ENCODE results near the gene BANF1.
"Not testable (repeated sequence)": the region's sequence is repeated elsewhere in the genome, so short reads cannot be mapped to it uniquely, and the experiment has no call there.

Gene BANF1

DNA sequence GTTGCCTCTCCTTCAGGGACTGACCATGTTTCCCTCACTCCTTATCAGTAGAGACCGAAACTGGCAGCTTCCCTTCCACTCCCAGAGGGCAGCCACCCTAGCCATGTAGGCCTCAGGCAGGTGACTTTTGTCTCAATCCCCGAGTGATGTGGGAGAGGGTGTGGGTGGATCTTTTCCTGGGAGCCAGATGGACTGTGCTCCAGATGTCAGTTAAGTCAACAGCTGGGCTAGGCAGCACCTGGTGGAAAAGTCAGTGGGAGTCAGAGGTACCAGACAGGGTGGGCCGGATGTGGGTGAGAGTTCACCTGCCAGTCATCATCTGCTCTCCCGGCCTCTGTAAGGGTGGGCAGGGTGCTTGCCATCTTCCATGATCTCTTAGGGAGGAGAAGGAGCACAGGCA lies 1.9 kb downstream of the BANF1 start:
- no peak for TF ChIP-seq TAF1 (IDR thresholded peaks at IDR 0.05; ENCODE audit: borderline replicate concordance, low read depth, low read length)
- TF ChIP-seq POLR2AphosphoS5 (IDR thresholded peaks at IDR 0.05; ENCODE audit: low read depth, low read length) = no peak
- TF ChIP-seq POLR2A (IDR thresholded peaks at IDR 0.05; ENCODE audit: low read depth, low read length) = no peak
- no peak for DNase-seq (ENCODE audit: insufficient read length)
- FAIRE-seq = no peak

DNA sequence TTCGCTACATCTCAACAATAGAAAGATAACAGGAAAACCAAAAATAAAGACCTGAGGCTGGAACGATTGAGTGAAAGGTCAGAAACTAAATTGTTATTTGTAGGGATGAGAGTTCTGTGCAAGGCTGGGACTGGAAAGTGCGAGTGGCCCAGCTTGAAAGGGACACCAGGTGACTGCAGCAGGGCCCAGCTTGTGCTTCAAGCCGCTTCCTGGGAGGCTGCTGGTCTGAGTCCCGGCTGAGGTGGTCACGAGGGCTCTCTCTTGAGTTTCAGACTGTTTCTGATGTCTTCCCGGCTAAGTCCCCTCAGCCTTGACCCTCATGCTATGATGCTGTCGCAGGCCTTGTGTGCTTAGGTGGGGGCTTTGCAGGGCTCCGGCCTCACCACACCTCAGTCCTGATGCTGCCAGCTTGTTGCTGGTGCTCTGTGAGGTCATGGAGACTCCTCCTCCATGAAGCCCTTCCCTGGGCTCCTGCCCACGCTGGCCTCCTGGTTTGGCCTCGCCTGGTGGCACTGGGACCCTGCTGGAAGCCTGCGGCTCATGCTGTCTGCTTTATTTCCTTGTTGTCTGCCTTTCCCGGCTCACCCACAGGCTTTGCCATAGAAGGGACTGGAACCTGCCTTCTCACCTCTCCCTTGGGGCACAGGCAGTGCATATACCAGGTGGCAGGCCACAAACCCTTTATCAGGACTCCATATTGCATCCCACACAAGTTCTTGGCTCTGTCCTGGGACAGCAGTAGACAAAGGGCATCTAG lies 4.0 kb downstream of the BANF1 start:
- DNase-seq (ENCODE audit: insufficient read length) = no peak
- TF ChIP-seq POLR2AphosphoS5 (IDR thresholded peaks at IDR 0.05; ENCODE audit: low read depth, low read length) (no peak; the same call in 1 of the 2 replicates), POLR2A (IDR thresholded peaks at IDR 0.05; ENCODE audit: low read depth, low read length) (0 out of 2 replicates have a peak, but pooled peaks have one; percentile 9)
- no peak for FAIRE-seq

GRCh38 chr11:66006891-66007176 lies 4.5 kb downstream of the BANF1 start:
- DNase-seq (ENCODE audit: insufficient read length) (no peak), FAIRE-seq (no peak)
- TF ChIP-seq TAF1 (IDR thresholded peaks at IDR 0.05; ENCODE audit: borderline replicate concordance, low read depth, low read length) = no peak
- no peak for TF ChIP-seq POLR2AphosphoS5 (IDR thresholded peaks at IDR 0.05; ENCODE audit: low read depth, low read length)
- TF ChIP-seq POLR2A (IDR thresholded peaks at IDR 0.05; ENCODE audit: low read depth, low read length) = no peak

GRCh38 chr11:66007201-66007634 lies 4.9 kb downstream of the BANF1 start:
- FAIRE-seq (no peak), DNase-seq (ENCODE audit: insufficient read length) (no peak)
- TF ChIP-seq TAF1 (IDR thresholded peaks at IDR 0.05; ENCODE audit: borderline replicate concordance, low read depth, low read length) (no peak), POLR2A (IDR thresholded peaks at IDR 0.05; ENCODE audit: low read depth, low read length) (no peak), POLR2AphosphoS5 (IDR thresholded peaks at IDR 0.05; ENCODE audit: low read depth, low read length) (no peak)

DNA sequence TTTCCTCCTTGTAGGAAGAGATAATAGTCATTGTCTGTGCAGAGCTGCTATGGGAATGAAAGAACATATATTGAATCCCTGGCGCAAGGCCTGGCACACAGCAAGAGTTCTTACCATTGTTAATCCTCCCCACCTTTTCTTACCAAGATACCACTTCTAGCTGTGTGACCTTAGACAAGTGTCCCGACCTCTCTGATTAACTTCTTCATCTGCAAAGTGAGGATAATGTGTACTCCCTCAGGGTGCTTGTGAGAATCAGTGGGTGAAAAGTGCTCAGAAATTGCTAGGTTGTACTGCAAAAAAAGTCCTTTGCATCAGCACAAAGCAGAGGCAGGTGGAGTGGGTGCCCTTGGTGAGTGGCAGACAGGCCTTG lies 5.8 kb downstream of the BANF1 start:
- DNase-seq (ENCODE audit: insufficient read length) (no peak), FAIRE-seq (no peak)
- TF ChIP-seq POLR2AphosphoS5 (IDR thresholded peaks at IDR 0.05; ENCODE audit: low read depth, low read length) (no peak), POLR2A (IDR thresholded peaks at IDR 0.05; ENCODE audit: low read depth, low read length) (no peak), TAF1 (IDR thresholded peaks at IDR 0.05; ENCODE audit: borderline replicate concordance, low read depth, low read length) (no peak)

- DNase-seq (ENCODE audit: insufficient read length) (no peak), FAIRE-seq (no peak)
- TF ChIP-seq POLR2A (IDR thresholded peaks at IDR 0.05; ENCODE audit: low read depth, low read length) (no peak), TAF1 (IDR thresholded peaks at IDR 0.05; ENCODE audit: borderline replicate concordance, low read depth, low read length) (no peak), POLR2AphosphoS5 (IDR thresholded peaks at IDR 0.05; ENCODE audit: low read depth, low read length) (no peak)
Measured at GRCh38 chr11:66008468-66009101, 6.3 kb downstream of the BANF1 start.

DNA sequence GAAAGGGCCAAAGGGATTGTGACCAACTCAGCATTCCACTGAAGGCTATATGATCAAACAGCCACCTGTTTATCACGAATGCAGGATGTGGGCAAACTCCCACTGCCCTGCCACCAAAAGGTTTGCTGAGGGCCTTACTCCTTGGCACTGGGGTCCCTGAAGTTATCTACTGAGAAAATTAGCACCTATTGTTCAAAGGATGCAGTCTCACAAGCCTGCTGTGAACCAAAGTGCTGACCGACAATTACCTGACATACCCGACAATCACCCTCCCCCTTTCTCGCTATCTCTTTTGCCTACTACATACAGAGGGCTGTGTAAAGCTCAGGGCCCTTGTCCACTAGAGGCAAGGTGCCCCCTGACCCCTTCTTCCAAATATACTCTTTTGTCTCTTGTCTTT lies 7.7 kb downstream of the BANF1 start:
- FAIRE-seq; DNase-seq (ENCODE audit: insufficient read length): not testable (repeated sequence)

- TF ChIP-seq POLR2AphosphoS5 (IDR thresholded peaks at IDR 0.05; ENCODE audit: low read depth, low read length) (no peak), TAF1 (IDR thresholded peaks at IDR 0.05; ENCODE audit: borderline replicate concordance, low read depth, low read length) (no peak)
- FAIRE-seq (no peak), DNase-seq (ENCODE audit: insufficient read length) (no peak)
Measured at GRCh38 chr11:66011239-66011784, 9.0 kb downstream of the BANF1 start.

DNA sequence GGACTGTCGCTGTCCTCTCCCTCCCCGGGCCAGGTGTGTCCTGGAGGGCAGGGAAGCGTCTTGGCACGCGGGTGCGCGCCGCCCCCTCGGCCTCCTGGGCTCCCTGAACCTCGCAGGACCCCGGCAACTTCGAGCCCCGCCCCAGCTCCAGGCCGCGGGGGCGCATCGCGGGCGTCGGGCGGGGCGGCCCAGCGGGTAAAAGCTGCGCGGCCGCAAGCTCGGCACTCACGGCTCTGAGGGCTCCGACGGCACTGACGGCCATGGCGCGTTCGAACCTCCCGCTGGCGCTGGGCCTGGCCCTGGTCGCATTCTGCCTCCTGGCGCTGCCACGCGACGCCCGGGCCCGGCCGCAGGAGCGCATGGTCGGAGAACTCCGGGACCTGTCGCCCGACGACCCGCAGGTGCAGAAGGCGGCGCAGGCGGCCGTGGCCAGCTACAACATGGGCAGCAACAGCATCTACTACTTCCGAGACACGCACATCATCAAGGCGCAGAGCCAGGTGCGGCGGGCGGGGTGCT lies 9.5 kb downstream of the BANF1 start, which contains the start of gene CST6:
Gene CST6 (plus strand): TSS at position 224 of the 519 bp plus-strand sequence. CDS start 37 bp downstream, at position 261.
- TF ChIP-seq POLR2A (IDR thresholded peaks at IDR 0.05; ENCODE audit: low read depth, low read length) = no peak
- TF ChIP-seq TAF1 (IDR thresholded peaks at IDR 0.05; ENCODE audit: borderline replicate concordance, low read depth, low read length) = no peak
- no peak for TF ChIP-seq POLR2AphosphoS5 (IDR thresholded peaks at IDR 0.05; ENCODE audit: low read depth, low read length)
- DNase-seq (ENCODE audit: insufficient read length) (no peak), FAIRE-seq (no peak)

DNA sequence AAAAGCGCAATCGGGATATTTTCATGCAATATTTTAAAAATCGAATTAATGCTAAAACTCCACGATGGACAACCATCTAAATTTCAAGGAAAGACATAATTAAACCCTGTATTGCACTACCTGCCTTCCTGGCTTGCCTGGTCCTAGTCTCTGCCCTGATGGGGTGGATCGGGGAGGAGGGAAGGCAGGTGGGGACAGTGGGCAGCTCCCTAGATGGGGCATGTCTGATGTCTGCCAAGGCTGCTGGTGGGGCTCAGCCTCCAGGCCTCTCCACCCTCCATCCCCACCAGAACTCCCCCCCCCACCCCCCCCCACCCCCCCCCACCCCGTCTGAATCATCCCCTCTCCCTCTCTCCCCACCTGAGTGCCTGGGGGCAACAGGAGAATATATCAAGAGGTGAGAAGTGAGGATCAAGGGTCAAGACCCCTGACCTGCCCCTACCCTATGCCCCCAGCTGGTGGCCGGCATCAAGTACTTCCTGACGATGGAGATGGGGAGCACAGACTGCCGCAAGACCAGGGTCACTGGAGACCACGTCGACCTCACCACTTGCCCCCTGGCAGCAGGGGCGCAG lies 10.2 kb downstream of the BANF1 start:
- TF ChIP-seq POLR2AphosphoS5 (IDR thresholded peaks at IDR 0.05; ENCODE audit: low read depth, low read length) = no peak
- no peak for TF ChIP-seq TAF1 (IDR thresholded peaks at IDR 0.05; ENCODE audit: borderline replicate concordance, low read depth, low read length)
- FAIRE-seq (no peak), DNase-seq (ENCODE audit: insufficient read length) (no peak)

DNA sequence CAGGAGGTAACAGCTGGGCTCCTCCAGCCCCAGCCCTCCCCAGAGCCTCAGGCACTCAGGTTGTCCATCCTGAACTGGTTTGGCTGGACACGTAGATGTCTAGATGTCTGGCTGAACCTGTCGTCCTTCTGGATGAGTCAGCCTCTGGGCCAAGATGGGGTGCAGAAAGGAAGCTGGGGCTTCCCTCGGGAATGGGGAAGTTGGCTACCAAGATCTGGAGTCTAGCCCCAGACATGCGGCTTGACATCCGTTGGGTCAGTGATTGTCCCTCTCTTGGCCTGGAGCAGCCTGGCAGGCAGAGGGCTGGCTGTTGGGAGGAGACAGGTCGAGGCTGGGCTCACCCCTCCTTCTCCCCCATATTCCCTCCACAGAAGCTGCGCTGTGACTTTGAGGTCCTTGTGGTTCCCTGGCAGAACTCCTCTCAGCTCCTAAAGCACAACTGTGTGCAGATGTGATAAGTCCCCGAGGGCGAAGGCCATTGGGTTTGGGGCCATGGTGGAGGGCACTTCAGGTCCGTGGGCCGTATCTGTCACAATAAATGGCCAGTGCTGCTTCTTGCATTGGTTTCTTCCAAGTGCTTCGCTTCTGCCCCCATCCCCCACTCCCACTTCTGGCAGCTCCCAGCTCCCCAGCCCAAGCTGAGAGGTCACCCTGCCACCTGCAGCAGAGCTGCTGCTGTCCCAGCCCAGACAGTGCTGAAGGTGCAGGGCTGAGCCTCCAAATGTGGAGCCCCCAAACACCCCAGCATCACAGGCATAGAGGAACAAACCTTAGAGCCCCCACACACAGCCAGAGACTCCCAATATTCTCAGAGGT lies 10.9 kb downstream of the BANF1 start:
- FAIRE-seq (no peak), DNase-seq (ENCODE audit: insufficient read length) (no peak)

More for the DNA sequence above, 10.9 kb downstream of the BANF1 start:
- no peak for TF ChIP-seq POLR2AphosphoS5 (IDR thresholded peaks at IDR 0.05; ENCODE audit: low read depth, low read length)
- no peak for TF ChIP-seq POLR2A (IDR thresholded peaks at IDR 0.05; ENCODE audit: low read depth, low read length)
- no peak for TF ChIP-seq TAF1 (IDR thresholded peaks at IDR 0.05; ENCODE audit: borderline replicate concordance, low read depth, low read length)
